Measurements from ENCODE around the gene ACOX3. TPM values are rescaled to one million over a fixed set of nuclear protein-coding genes. Genes with fewer than 3 reads are reported as not detected.
A peak's percentile ranks its signal among the peaks of the same experiment; 100 is the strongest.

The ACOX3 gene
- polyA plus RNA-seq, 3 donors: 3.8 to 16.8 (median 13.3) TPM

DNA sequence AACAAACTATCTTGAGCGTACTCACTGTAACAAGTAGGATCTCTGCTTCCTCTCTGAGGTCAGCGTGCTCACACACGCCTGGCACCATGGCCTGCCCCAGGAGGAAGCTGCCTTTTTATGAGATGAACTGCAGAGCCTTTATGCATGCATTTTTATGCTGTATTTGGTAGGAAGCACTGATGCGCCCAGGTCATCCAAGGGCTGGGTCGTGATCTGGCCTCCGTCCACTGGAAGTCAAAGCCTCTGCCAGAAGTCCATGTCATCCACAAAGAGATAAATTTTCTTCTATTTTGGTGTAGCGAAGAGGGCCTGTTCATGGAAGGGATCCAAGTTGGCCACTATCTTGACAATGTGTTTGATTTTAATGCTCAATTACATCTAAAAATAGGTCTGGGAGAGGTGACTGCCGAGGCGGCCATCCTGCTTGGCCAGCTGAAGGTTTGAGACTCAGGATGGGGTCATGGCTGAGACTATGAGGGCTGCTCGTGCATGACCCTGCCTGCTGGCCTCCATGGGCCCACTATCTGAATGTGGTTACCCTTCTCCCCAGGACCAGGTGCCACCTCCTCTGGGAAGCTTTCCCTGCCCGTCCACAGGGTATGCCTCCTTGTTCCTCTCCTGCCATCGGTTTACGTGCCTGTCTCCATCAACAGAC is 120.7 kb downstream of the ACOX3 start:
- no peak for DNase-seq
- Histone ChIP-seq H4K20me1 (ENCODE audit: insufficient read depth, low read length) (no peaks in the 10 kb centered on the region), H3K9me3 (replicated peaks in 1 of 2; ENCODE audit: control insufficient read depth in 1 of 2, insufficient read depth in 1 of 2, low read length in 2 of 2) (no peaks in the 10 kb centered on the region), H3K79me2 (ENCODE audit: insufficient read depth, low read length) (no peaks in the 10 kb centered on the region), H3K36me3 (replicated peaks in 1 of 2; ENCODE audit: control insufficient read depth in 1 of 2, insufficient read depth in 2 of 2, low read length in 2 of 2) (no peaks in the 10 kb centered on the region), H3K27me3 (ENCODE audit: control insufficient read depth in 2 of 2, insufficient read depth in 2 of 2, low read length in 2 of 2) (no peaks in the 10 kb centered on the region), H3K4me1 (ENCODE audit: control insufficient read depth in 1 of 2, insufficient read depth in 2 of 2, low read length in 2 of 2) (peaks cover 5 to 6% of the 10 kb centered on the region in 2 donors), H3K4me2 (replicated peaks; ENCODE audit: extremely low read depth, low read length, poor library complexity, severe bottlenecking) (no peak overlapping the region), H3K9ac (ENCODE audit: insufficient read depth, low read length, poor library complexity, severe bottlenecking) (no peak overlapping the region), H3K27ac (ENCODE audit: low read depth in 1 of 2, low read length in 2 of 2) (no peak overlapping the region), H2AFZ (ENCODE audit: insufficient read depth, low read depth, low read length, poor library complexity, severe bottlenecking) (no peak overlapping the region), H3K4me3 (replicated peaks in 1 of 3; ENCODE audit: low read depth in 2 of 3, low read length in 3 of 3) (no peak overlapping the region)
- no peak overlapping the region for H3K4me3 Mint-ChIP-seq
- intact Hi-C loops (cut with micrococcal nuclease): no loop called here
- 61% methylated on average over 4 of the region's 13 CpGs for WGBS (ENCODE audit: insufficient coverage)
- TF ChIP-seq, protein P1, sequence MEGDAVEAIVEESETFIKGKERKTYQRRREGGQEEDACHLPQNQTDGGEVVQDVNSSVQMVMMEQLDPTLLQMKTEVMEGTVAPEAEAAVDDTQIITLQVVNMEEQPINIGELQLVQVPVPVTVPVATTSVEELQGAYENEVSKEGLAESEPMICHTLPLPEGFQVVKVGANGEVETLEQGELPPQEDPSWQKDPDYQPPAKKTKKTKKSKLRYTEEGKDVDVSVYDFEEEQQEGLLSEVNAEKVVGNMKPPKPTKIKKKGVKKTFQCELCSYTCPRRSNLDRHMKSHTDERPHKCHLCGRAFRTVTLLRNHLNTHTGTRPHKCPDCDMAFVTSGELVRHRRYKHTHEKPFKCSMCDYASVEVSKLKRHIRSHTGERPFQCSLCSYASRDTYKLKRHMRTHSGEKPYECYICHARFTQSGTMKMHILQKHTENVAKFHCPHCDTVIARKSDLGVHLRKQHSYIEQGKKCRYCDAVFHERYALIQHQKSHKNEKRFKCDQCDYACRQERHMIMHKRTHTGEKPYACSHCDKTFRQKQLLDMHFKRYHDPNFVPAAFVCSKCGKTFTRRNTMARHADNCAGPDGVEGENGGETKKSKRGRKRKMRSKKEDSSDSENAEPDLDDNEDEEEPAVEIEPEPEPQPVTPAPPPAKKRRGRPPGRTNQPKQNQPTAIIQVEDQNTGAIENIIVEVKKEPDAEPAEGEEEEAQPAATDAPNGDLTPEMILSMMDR (IDR thresholded peaks at IDR 0.05): no peak
- H3K9me3 Mint-ChIP-seq: peaks cover 0 to 5% (median 0%) of the 10 kb centered on the region in 7 donors
- peaks cover 0 to 2% (median 0%) of the 10 kb centered on the region in 3 donors for H3K27me3 Mint-ChIP-seq (ENCODE audit: low read depth in 3 of 3)
- H3K27ac Mint-ChIP-seq: no peak overlapping the region
- no peaks in the 10 kb centered on the region for H3K36me3 Mint-ChIP-seq
- H3K4me1 Mint-ChIP-seq: peaks cover 19% of the 10 kb centered on the region

DNA sequence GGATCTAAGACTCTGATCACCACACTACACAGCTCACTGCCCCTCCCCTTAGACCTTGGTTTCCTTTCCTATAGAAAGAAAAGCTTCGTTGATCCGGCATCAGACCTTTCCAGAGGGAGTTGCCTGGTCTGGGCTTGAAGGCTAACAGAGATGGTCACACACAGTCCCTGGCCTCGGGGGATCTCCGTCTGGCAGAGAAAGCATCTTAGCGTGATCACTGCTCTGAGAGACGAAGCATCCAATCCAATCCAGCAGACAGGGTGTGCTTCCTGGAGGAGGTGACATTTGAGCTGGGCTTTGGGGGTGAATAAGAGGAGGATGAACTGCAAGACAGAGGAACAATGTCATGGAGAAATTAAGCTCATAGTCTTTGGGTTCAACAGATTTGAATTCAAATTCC is 121.5 kb downstream of the ACOX3 start:
- H3K27ac ChIP-seq (ENCODE audit: low read depth in 1 of 2, low read length in 2 of 2): no peak overlapping the region

More for the DNA sequence above, 121.5 kb downstream of the ACOX3 start:
- Mint-ChIP-seq H3K36me3 (no peaks in the 10 kb centered on the region), H3K4me3 (no peak overlapping the region), H3K27me3 (ENCODE audit: low read depth in 3 of 3) (no peaks in the 10 kb centered on the region), H3K27ac (peak overlapping the region in 1 of 7 donors; percentile 6), H3K9me3 (peaks cover 0 to 2% (median 0%) of the 10 kb centered on the region in 7 donors), H3K4me1 (peaks cover 19% of the 10 kb centered on the region)
- TF ChIP-seq, protein P1 (IDR thresholded peaks at IDR 0.05): no peak
- Histone ChIP-seq H3K4me2 (replicated peaks; ENCODE audit: extremely low read depth, low read length, poor library complexity, severe bottlenecking) (no peak overlapping the region), H3K79me2 (ENCODE audit: insufficient read depth, low read length) (no peaks in the 10 kb centered on the region), H3K27me3 (ENCODE audit: control insufficient read depth in 2 of 2, insufficient read depth in 2 of 2, low read length in 2 of 2) (no peaks in the 10 kb centered on the region), H2AFZ (ENCODE audit: insufficient read depth, low read depth, low read length, poor library complexity, severe bottlenecking) (no peak overlapping the region), H3K9me3 (replicated peaks in 1 of 2; ENCODE audit: control insufficient read depth in 1 of 2, insufficient read depth in 1 of 2, low read length in 2 of 2) (no peaks in the 10 kb centered on the region), H3K4me3 (replicated peaks in 1 of 3; ENCODE audit: low read depth in 2 of 3, low read length in 3 of 3) (no peak overlapping the region), H4K20me1 (ENCODE audit: insufficient read depth, low read length) (no peaks in the 10 kb centered on the region), H3K4me1 (ENCODE audit: control insufficient read depth in 1 of 2, insufficient read depth in 2 of 2, low read length in 2 of 2) (peaks cover 5 to 6% of the 10 kb centered on the region in 2 donors), H3K36me3 (replicated peaks in 1 of 2; ENCODE audit: control insufficient read depth in 1 of 2, insufficient read depth in 2 of 2, low read length in 2 of 2) (no peaks in the 10 kb centered on the region), H3K9ac (ENCODE audit: insufficient read depth, low read length, poor library complexity, severe bottlenecking) (no peak overlapping the region)
- 86% methylated on average over 5 of the region's 6 CpGs for WGBS (ENCODE audit: insufficient coverage)
- DNase-seq: no peak
- intact Hi-C loops (cut with micrococcal nuclease): no loop called here
